H9 (cell line): ENCODE results near the gene SLC17A5. TPM values are rescaled to one million over a fixed set of nuclear protein-coding genes. Genes with fewer than 3 reads are reported as not detected.
A peak's percentile ranks its signal among the peaks of the same experiment; 100 is the strongest.

Experiments
- DNase-seq: peaks from one replicate; pipeline ENCODE4 v3.0.0-alpha.2; 2017
- H2AFZ ChIP-seq: one replicate; pipeline ENCODE4 v1.6.1; 2013; ENCODE audit warnings: mild to moderate bottlenecking, low read length, control low read depth, moderate library complexity
- H2AK5ac ChIP-seq: 2 replicates; pipeline ENCODE4 v1.6.1; 2013; ENCODE audit warnings: low read length, control low read depth, mixed read lengths; ENCODE audit not compliant: insufficient read length
- H2BK120ac ChIP-seq: one replicate; pipeline ENCODE4 v1.6.1; 2013; ENCODE audit warnings: low read depth, mild to moderate bottlenecking, low read length, control low read depth, inconsistent platforms; ENCODE audit not compliant: poor library complexity, severe bottlenecking
- H2BK12ac ChIP-seq: 2 replicates; pipeline ENCODE4 v1.6.1; 2013; ENCODE audit warnings: low read length, control low read depth, mixed read lengths, low read depth; ENCODE audit not compliant: insufficient read length
- H2BK15ac ChIP-seq: 2 replicates; pipeline ENCODE4 v1.6.1; 2013; ENCODE audit warnings: low read depth, low read length, control low read depth
- H2BK20ac ChIP-seq: one replicate; pipeline ENCODE4 v1.6.1; 2013; ENCODE audit warnings: low read depth, mild to moderate bottlenecking, low read length, control low read depth, inconsistent platforms; ENCODE audit not compliant: poor library complexity, severe bottlenecking
- H2BK5ac ChIP-seq: 2 replicates; pipeline ENCODE4 v1.6.1; 2013; ENCODE audit warnings: low read length, control low read depth, mixed read lengths; ENCODE audit not compliant: insufficient read length
- H3K14ac ChIP-seq: 2 replicates; pipeline ENCODE4 v1.6.1; 2013; ENCODE audit warnings: low read length, control low read depth; ENCODE audit not compliant: insufficient read depth
- H3K18ac ChIP-seq: 2 replicates; pipeline ENCODE4 v1.6.1; 2013; ENCODE audit warnings: low read depth, mild to moderate bottlenecking, mixed read lengths, low read length, control low read depth; ENCODE audit not compliant: insufficient read length
- H3K23ac ChIP-seq: 2 replicates; pipeline ENCODE4 v1.6.1; 2013; ENCODE audit warnings: low read length, control low read depth, mixed read lengths, low read depth; ENCODE audit not compliant: insufficient read length
- H3K23me2 ChIP-seq: 2 replicates; pipeline ENCODE4 v1.6.1; 2013; ENCODE audit warnings: low read depth, mild to moderate bottlenecking, mixed read lengths, low read length, control low read depth; ENCODE audit not compliant: insufficient read length, poor library complexity, severe bottlenecking
- H3K27ac ChIP-seq: 2 replicates; pipeline ENCODE4 v1.5.1; 2013; ENCODE audit warnings: low read length, control low read depth, mixed read lengths, low read depth; ENCODE audit not compliant: insufficient read length
- H3K27me3 ChIP-seq: 2 replicates; pipeline ENCODE4 v1.6.1; 2013; ENCODE audit warnings: low read length, control low read depth, inconsistent platforms; ENCODE audit not compliant: insufficient read depth
- H3K4ac ChIP-seq: 2 replicates; pipeline ENCODE4 v1.6.1; 2013; ENCODE audit warnings: low read depth, mild to moderate bottlenecking, control low read depth, inconsistent platforms, low read length, moderate library complexity
- H3K4me1 ChIP-seq: 2 replicates; pipeline ENCODE4 v1.6.1; 2013; ENCODE audit warnings: low read length, control low read depth, inconsistent platforms; ENCODE audit not compliant: insufficient read depth
- H3K4me2 ChIP-seq: 2 replicates; pipeline ENCODE4 v1.6.1; 2013; ENCODE audit warnings: low read length, control low read depth, mixed read lengths; ENCODE audit not compliant: insufficient read length, insufficient read depth
- H3K56ac ChIP-seq: 2 replicates; pipeline ENCODE4 v1.6.1; 2013; ENCODE audit warnings: low read depth, mild to moderate bottlenecking, mixed read lengths, low read length, control low read depth; ENCODE audit not compliant: insufficient read length
- H3K79me1 ChIP-seq: 2 replicates; pipeline ENCODE4 v1.6.1; 2013; ENCODE audit warnings: low read depth, mild to moderate bottlenecking, moderate library complexity, low read length, control low read depth, inconsistent platforms; ENCODE audit not compliant: insufficient read depth, poor library complexity, severe bottlenecking
- H3K79me2 ChIP-seq: 2 replicates; pipeline ENCODE4 v1.6.1; 2013; ENCODE audit warnings: low read length, control low read depth, inconsistent platforms; ENCODE audit not compliant: insufficient read depth
- H3K9ac ChIP-seq: 2 replicates; pipeline ENCODE4 v1.6.1; 2013; ENCODE audit warnings: low read length, control low read depth, mixed read lengths; ENCODE audit not compliant: insufficient read length; ENCODE audit errors: extremely low read depth
- H3K9me3 ChIP-seq: one replicate; pipeline ENCODE4 v1.6.1; 2013; ENCODE audit warnings: low read depth, low read length, inconsistent platforms; ENCODE audit not compliant: control insufficient read depth
- H3T11ph ChIP-seq: one replicate; pipeline ENCODE4 v1.6.1; 2013; ENCODE audit warnings: mild to moderate bottlenecking, low read length, control low read depth, inconsistent platforms
- H4K20me1 ChIP-seq: one replicate; pipeline ENCODE4 v1.6.1; 2013; ENCODE audit not compliant: control insufficient read depth, insufficient read length, insufficient read depth
- H4K5ac ChIP-seq: 2 replicates; pipeline ENCODE4 v1.6.1; 2013; ENCODE audit warnings: low read depth, mild to moderate bottlenecking, mixed read lengths, low read length, control low read depth; ENCODE audit not compliant: insufficient read length
- H4K8ac ChIP-seq: replicated peaks from 2 replicates; pipeline ENCODE4 v1.6.1; 2013; ENCODE audit warnings: low read length, control low read depth, mixed read lengths, low read depth; ENCODE audit not compliant: insufficient read length
- H4K91ac ChIP-seq: 2 replicates; pipeline ENCODE4 v1.6.1; 2013; ENCODE audit warnings: low read depth, mild to moderate bottlenecking, moderate library complexity, mixed read lengths, low read length, control low read depth; ENCODE audit not compliant: insufficient read length
- H3K27ac Mint-ChIP-seq, 3 experiments: 2 replicates in 2 of 3; 3 replicates in 1 of 3; pipeline ENCODE4 v1.8.0; 2020 to 2021; ENCODE audit warnings: mixed read lengths in 3 of 3, mild to moderate bottlenecking in 1 of 3, moderate library complexity in 1 of 3
- H3K27me3 Mint-ChIP-seq: 2 replicates; pipeline ENCODE4 v1.8.0; 2021; ENCODE audit warnings: low read depth, mild to moderate bottlenecking, moderate library complexity, mixed read lengths
- H3K36me3 Mint-ChIP-seq, 3 experiments: 2 replicates in 2 of 3; 3 replicates in 1 of 3; pipeline ENCODE4 v1.8.0; 2020 to 2021; ENCODE audit warnings: low read depth in 3 of 3, mixed read lengths in 3 of 3; ENCODE audit not compliant: insufficient read depth in 1 of 3
- H3K4me1 Mint-ChIP-seq, 2 experiments: 2 replicates each; pipeline ENCODE4 v1.8.0; 2020; ENCODE audit warnings: mixed read lengths in 2 of 2
- H3K4me3 Mint-ChIP-seq, 2 experiments: 2 replicates in 1 of 2; 3 replicates in 1 of 2; pipeline ENCODE4 v1.8.0; 2020 to 2021; ENCODE audit warnings: mild to moderate bottlenecking in 2 of 2, mixed read lengths in 2 of 2, moderate library complexity in 1 of 2
- H3K9me3 Mint-ChIP-seq, 2 experiments: 2 replicates in 1 of 2; 3 replicates in 1 of 2; pipeline ENCODE4 v1.8.0; 2020; ENCODE audit warnings: mild to moderate bottlenecking in 2 of 2, mixed read lengths in 2 of 2, moderate library complexity in 1 of 2
- CTCF ChIP-seq: fragments of 200-600 bp; sonication (generic); conservative IDR thresholded peaks from 3 replicates; pipeline ENCODE4 v1.8.0; 2021; ENCODE audit warnings: antibody characterized with exemption, mild to moderate bottlenecking
- WGBS: extraction: QIAGEN DNeasy Blood & Tissue Kit; methylation state at CpG from one replicate; pipeline ENCODE4 v1.1.7; 2013; ENCODE audit warnings: missing lambda C conversion rate, low lambda C conversion rate, mixed read lengths; ENCODE audit not compliant: insufficient read length; ENCODE audit errors: extremely low coverage; 5-methylcytosine and 5-hydroxymethylcytosine counted together
- total RNA-seq: library from RNA; stranded (reverse); gene quantifications from 2 replicates; pipeline ENCODE4 v1.2.1, GENCODE V29; 2021

SLC17A5 gene
- total RNA-seq, 1 experiment from 2014 or later, result 8.9 TPM

GRCh38 chr6:73652637-73653570, 888 bp downstream of the SLC17A5 start:
- Histone ChIP-seq H3K56ac (no peak overlapping the region), H4K5ac (no peak overlapping the region), H3K23me2 (no peaks in the 10 kb centered on the region), H3K27me3 (no peaks in the 10 kb centered on the region), H3K18ac (no peak overlapping the region), H4K20me1 (no peaks in the 10 kb centered on the region), H2BK15ac (no peak overlapping the region), H3K14ac (no peak overlapping the region), H3K79me1 (no peaks in the 10 kb centered on the region), H2BK12ac (no peak overlapping the region), H2BK20ac (no peak overlapping the region), H2AFZ (peak overlapping the region; percentile 71), H4K8ac (no peak overlapping the region), H3T11ph (no peak overlapping the region), H3K9ac (peak overlapping the region; percentile 64), H3K9me3 (no peaks in the 10 kb centered on the region), H3K27ac (peak overlapping the region; percentile 64), H4K91ac (no peak overlapping the region), H2BK5ac (no peak overlapping the region), H3K4me1 (no peaks in the 10 kb centered on the region; the same call in 1 of the 2 replicates), H3K23ac (no peak overlapping the region), H2BK120ac (no peak overlapping the region), H3K4me2 (peak overlapping the region; percentile 99), H3K79me2 (no peaks in the 10 kb centered on the region), H2AK5ac (no peak overlapping the region), H3K4ac (no peak overlapping the region)
- Mint-ChIP-seq H3K27me3 (no peaks in the 10 kb centered on the region), H3K9me3 (peaks cover 0 to under 1% of the 10 kb centered on the region in 2 experiments; a peak in 1 of 5 replicates), H3K36me3 (peaks cover 7 to 10% (median 10%) of the 10 kb centered on the region in 3 experiments; a peak in 5 of 7 replicates), H3K4me1 (peaks cover 19 to 20% of the 10 kb centered on the region in 2 experiments), H3K27ac (peak overlapping the region; percentile 68 to 94 (median 87); a peak in 6 of 7 replicates), H3K4me3 (peak overlapping the region; percentile 89 to 93)
- peak; percentile 82 for DNase-seq
- peak; percentile 55 for TF ChIP-seq CTCF
- no CpG with 5 or more reads among the region's 32 CpGs for WGBS
